HL-60/S4 (cell line): ENCODE results near the gene KLHL4.
"Not testable (repeated sequence)": the region's sequence is repeated elsewhere in the genome, so short reads cannot be mapped to it uniquely, and the experiment has no call there.

Source experiments
- in situ Hi-C: fragments of 300-500 bp; cut with MboI; formaldehyde crosslinking; loops from 2 replicates; pipeline ENCODE4 v1.14.3; 2022; ENCODE audit warnings: low sequenced_read_pairs

Gene KLHL4

GRCh38 chrX:87641439-87641838 lies 123.8 kb downstream of the KLHL4 start:
- in situ Hi-C loops, result not testable (repeated sequence)

GRCh38 chrX:87661761-87662160 lies 144.2 kb downstream of the KLHL4 start:
- in situ Hi-C loops, result no loop called here

- in situ Hi-C loops, result no loop called here
Measured at GRCh38 chrX:87663421-87663820, 145.8 kb downstream of the KLHL4 start.

- in situ Hi-C loops, result no loop called here
Measured at GRCh38 chrX:87664381-87664780, 146.8 kb downstream of the KLHL4 start.

GRCh38 chrX:87679849-87680248 lies 162.2 kb downstream of the KLHL4 start:
- in situ Hi-C loops, result no loop called here

GRCh38 chrX:87687703-87688102 lies 170.1 kb downstream of the KLHL4 start:
- in situ Hi-C loops, result no loop called here

GRCh38 chrX:87688113-87688748 lies 170.6 kb downstream of the KLHL4 start:
- in situ Hi-C loops, result not testable (repeated sequence)

- in situ Hi-C loops, result not testable (repeated sequence)
Measured at GRCh38 chrX:87689218-87689617, 171.6 kb downstream of the KLHL4 start.

GRCh38 chrX:87693204-87693603 lies 175.6 kb downstream of the KLHL4 start:
- in situ Hi-C loops, result no loop called here

- in situ Hi-C loops, result no loop called here
Measured at GRCh38 chrX:87697409-87697808, 179.8 kb downstream of the KLHL4 start.

- in situ Hi-C loops, result no loop called here
Measured at GRCh38 chrX:87702795-87703194, 185.2 kb downstream of the KLHL4 start.

GRCh38 chrX:87703469-87703868 lies 185.9 kb downstream of the KLHL4 start:
- in situ Hi-C loops, result not testable (repeated sequence)

- in situ Hi-C loops, result no loop called here
Measured at GRCh38 chrX:87706134-87706533, 188.5 kb downstream of the KLHL4 start.

GRCh38 chrX:87710580-87710979 lies 193.0 kb downstream of the KLHL4 start:
- in situ Hi-C loops, result no loop called here
